NK-92 treated with Interleukin-12 subunit alpha and Interleukin-12 subunit beta, amount 100 ng/mL, for 24 hours (cell line): Measurements from ENCODE around the gene MAN1A1.
A peak's percentile ranks its signal among the peaks of the same experiment; 100 is the strongest.

Experiments used
- DNase-seq: peaks from one replicate; lab custom pipeline; 2025; lab: John Stamatoyannopoulos, UW

Gene MAN1A1

DNA sequence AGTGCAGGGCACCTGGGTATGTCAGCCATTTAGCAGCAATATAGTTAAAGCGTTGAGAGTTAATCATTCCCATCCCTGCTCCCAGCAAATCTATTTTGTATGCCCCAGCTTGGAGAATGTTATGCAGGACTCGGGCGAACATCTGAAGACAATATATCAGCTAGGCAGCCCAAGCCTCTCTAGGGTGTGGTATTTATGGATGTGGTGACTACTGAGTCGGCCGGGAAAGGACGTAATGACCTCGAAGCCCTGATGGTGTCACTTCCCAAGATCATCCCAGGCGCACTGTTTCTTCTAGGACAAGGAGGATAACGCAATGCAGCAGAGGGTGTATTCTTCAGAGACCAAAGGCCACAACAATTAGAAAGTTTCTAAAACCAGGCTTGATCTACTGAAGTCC, 207.5 kb downstream of the MAN1A1 start:
- DNase-seq, result no peak

DNA sequence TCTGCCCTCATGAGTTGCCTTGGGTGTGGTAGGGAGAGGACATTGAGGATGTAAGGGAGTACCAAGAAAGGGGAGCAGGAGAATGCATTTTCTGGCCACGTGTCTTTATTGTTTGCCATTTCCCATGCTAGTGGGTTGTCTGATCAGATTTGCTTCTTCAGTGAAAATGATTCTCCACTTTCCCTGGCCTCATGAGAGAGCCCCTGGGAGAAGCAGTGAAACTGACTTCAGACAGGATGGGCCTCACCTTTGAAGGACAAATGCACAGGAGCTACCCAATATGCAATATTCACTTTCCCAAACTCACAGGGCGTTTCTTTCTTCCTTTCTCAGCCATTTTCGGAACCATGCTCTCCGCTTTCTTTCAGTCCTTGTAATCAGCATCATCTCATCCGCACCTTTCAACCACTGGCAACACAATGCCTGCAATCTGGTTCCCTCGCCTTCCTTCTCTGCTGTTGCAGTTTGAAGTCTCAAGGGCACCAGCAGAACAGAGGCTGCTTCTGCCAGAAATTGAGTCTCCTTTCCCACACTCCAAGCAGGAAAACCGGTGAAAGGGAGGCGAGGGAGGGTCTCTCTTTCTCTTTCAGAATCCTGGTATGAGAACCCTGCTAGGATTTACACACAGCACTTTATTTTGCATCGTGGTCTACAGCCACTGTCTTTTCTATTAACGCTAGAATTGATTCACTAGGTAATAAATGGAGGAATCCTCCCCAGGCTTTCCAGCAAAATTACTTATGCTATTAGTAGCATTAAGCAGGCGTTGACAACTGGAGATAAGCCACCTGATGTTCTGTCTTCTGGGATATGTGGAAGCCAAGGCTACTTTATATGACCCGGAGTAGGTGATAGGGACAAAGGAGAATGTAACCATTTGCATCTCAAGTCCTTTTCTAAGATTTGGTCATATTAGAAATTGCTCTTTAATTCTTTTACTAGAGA, 209.1 kb downstream of the MAN1A1 start:
- no peak for DNase-seq

DNA sequence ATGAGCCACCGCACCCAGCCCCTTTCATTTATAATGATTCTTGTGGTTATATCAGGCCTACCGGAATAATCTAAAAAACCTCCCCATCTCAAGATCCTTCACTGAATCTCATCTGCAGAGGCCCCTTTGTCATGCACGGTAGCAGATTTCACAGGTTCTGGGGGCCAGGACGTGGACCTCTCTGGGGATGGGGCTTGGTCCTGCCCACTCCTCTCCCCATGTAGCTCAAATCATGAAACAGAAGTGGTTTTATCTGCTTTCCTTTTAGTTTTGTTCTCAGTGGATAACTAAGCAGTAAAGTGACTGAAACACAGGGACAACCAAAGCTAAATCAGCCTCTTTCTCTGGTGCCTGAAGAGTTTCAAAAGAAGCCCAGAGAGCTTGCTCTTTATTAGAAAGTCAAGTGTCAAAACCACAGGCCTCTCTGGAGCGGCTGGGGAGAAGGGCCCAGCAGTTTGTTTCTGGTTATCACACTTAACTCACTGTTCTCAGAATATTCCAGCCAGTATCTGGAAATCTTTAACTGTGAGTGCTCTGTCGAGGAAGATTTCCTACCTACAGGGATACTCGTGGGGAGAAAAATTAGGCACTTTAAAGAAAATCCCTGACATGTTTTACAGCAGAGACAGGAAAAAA, 210.5 kb downstream of the MAN1A1 start:
- DNase-seq, result peak; percentile 47

DNA sequence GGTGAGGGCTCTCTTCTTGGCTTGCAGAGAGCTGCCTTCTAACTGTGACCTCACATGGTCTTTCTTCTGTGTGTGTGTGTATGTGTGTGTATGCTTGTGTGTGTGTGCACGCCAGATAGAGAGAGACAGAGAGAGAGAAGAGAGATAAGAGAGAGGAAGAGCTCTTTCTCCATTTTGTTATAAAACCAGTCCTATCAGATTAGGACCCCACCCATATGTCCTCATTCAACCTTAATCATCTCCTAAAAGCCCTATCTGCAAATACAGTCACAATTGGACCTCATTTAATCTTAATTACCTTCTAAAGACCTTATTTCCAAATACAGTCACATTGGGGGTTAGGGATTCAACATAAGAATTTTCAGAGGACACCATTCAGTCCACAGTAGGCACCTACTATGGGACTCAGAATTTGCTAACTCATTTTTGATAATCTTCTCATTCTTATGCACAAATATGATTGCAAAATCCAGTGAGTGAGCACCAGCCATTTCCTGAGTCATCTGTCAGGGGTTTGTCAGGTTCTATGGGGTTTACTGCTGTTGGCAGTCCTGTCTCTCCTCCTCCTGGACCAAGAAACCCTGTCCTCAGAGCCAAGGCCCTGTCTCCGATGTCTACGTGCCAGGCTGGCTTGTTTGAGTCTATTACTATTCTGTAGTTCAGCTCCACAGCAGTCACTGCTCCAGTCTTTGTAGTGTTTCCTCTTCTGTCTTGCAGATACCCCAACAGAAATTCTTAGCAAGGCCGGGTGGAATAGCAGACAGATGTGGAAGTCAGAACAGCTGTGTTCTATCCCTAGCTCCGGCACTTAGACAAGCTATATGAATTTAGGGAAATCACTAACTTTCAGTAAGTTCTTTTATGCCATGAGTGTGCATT, 212.1 kb downstream of the MAN1A1 start:
- peak; percentile 33 for DNase-seq

DNA sequence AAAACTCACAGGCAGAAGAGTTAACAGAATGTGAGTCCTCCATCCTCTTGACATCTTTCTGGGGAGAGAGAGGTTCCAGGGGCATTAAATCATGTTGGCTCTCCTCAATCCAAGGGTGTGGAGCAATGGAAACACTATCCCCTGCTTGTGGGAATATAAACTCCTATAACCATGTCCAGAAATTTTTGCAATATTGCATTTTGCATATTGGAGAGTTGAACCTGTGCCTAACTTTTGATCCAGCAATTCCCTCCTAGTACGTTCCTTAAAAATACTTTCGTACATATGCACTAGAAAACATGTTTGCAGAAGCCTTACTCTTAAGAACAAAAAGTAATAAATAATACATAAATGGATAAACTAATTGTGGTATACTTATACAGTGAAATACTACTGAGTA, 214.8 kb downstream of the MAN1A1 start:
- no peak for DNase-seq

DNA sequence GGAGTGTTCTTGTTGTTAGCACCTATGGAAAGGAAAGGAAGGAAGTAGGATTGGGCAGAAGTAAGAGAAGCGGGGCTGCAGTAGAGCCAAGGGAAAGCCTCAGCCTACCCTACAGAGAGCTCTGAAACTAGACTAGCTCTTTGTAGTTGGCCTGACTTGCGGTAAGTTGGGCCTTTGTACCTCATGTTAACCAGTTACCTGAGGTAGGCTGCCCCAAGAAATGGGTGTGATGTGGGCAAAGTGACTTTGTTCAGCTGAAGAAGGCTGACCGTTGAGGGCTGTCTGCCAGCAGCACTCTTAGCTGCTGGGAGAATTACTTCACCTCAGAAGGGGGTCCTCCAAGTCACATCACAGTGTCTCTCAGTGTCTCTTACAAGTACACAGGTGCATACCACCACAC, 216.2 kb downstream of the MAN1A1 start:
- no peak for DNase-seq

DNA sequence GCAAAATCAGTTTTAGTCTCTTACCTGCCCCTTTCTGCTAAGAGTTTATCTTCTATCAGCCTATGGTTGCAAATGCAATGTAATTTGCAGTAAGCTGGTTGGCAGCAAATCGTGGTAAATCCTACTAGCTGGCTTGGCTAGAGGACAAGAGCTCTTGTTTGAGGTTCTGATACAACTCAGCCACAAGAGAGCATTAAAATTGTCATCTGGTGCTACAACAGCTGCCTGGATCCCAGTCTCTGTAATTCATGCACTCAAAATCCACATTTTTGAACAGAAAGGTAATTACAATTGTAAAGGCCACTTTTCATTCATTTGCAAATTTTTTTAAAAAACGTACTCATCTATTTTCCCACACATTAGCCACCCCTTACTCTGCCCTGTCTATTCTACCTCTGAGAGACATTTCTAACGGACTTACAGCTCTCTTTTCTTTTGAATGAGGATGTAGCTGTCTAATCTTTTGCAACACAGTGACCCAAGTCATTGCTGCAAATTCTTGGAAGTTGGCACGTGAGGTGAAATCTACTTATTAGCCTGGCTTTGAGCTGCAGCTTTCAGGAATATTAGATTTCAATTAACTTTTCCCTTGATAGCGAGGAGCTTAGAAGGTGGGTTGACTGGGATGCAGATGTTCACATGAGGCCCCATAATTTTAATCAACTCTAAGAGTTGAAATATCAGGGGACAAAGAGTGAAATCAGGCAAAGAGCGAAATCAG, 217.1 kb downstream of the MAN1A1 start:
- no peak for DNase-seq

DNA sequence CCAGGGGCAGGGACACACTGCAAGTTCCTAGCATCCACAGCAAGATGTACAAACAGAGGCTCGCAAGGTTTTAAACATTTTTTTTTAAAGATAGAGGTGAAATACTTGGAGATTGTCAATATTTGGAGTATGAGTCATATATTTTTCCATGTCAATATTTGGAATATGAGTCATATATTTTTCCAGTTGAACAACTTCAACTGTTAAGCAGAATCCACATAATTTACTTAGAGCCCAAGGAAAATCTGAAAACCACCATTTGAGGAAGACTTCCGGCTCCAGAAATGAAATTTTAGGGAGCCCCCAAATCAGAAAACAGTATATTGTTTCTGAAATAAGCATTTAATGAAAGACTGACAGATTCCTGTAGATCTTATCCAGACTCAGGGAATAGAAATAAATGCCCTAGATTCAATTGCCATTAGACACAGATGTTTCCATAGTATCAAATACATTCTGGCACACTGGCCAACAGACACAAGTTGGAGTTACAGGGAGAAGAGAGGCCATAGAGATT, 219.5 kb downstream of the MAN1A1 start:
- DNase-seq, result no peak

DNA sequence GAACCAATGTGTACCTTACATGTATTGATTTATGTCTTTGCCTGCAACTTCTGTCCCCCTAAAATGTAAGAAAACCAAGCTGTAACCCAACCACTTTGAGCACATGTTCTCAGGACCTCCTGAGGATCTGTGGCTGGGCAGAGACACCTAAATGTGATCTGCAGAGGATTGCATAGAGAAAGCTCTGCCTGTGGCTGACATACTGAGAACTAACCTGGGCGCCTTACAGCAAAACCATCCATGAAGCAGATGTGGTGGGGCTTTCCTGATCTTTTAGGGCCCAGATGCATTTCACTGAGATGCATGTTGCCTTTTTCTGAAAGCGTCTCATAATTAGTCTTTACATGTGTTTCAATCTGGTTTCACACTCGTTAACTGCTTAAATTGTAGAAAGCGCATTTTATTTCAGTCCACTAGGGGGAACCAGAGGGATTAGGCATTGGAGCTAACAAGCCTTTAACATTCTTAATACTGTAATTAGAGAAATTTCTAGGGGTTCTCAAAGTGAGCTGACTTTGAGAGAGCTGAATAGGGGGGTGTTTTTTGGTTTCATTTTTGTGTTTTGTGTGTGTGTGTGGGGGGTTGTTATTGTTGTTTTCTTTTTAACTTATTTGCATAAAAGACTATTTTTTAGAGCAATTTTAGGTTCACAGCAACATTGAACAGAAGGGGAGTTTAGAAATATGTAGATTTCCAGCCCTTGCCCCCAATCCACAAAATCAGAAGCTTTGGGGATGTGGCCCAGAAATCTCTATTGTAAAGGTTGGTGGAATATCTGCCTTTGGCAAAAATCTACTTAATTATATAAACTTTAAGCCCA, 220.2 kb downstream of the MAN1A1 start:
- DNase-seq, result no peak

DNA sequence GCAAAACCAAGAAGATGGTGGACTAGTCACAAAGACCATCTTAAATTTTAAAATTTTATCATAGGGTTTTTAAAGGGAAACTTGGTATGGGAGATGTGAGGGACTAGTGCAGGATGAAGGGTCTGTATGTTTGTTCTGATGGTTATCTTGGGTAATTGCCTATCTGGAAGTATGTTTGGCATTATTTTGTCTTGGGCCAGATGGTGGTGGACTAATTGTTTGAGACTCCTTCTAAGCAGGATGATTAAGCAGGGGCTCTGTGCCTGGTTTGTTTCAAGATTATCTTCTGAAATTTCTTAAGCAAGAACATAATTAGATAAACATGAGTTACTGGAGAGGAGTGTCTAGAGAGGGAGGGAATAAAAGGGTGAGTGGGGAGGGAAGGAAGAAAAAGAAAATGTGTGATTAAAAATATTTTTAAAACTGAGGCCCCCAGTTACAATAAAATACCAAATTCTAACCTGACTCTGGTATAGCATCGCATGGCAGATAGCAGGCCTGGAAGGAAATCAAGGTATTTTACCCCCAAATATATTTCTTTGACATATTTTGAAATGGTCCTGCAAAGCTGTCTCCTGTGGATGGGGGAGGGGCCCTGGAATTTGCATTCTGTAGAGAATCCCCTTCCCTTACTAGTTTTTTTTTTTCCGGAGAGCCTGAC, 221.2 kb downstream of the MAN1A1 start:
- DNase-seq, result no peak

DNA sequence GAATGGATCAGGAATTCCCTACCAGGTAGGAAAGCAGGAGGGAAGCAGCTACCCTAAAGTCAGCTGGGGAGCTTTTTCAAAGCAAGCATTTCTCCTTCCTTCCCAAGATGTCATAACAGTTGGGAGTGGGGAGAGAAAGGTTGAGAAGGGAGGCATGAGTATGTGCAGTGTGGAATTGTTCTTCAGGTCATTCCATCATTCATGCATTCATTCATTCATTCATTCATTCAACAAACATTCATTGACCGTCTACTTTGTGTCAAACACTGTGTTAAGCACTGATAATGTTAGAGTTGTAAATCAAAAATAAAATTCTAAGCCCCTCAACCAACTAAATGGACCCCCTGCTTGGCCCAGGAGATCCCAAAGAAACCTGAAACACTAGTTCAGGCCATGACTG, 221.9 kb downstream of the MAN1A1 start:
- DNase-seq, result no peak
